ENCODE data around the gene UQCRHL.

UQCRHL gene

GRCh38 chr1:15765495-15766194 lies 41.8 kb downstream of the UQCRHL start:
- no peak for DNase-seq (ENCODE audit: low spot score)
- no peak for TF ChIP-seq CTCF (IDR thresholded peaks at IDR 0.05; ENCODE audit: extremely low read depth, missing control alignments)

GRCh38 chr1:15764890-15765289 lies 42.6 kb downstream of the UQCRHL start:
- DNase-seq (ENCODE audit: low spot score), result no peak
- no peak for TF ChIP-seq CTCF (IDR thresholded peaks at IDR 0.05; ENCODE audit: extremely low read depth, missing control alignments)

- no peak for TF ChIP-seq CTCF (IDR thresholded peaks at IDR 0.05; ENCODE audit: extremely low read depth, missing control alignments)
- no peak for DNase-seq (ENCODE audit: low spot score)
Observed at GRCh38 chr1:15764269-15764764, 43.1 kb downstream of the UQCRHL start.

GRCh38 chr1:15762546-15762945 lies 44.9 kb downstream of the UQCRHL start:
- TF ChIP-seq CTCF (IDR thresholded peaks at IDR 0.05; ENCODE audit: extremely low read depth, missing control alignments), result no peak
- no peak for DNase-seq (ENCODE audit: low spot score)

- TF ChIP-seq CTCF (IDR thresholded peaks at IDR 0.05; ENCODE audit: extremely low read depth, missing control alignments), result no peak
- no peak for DNase-seq (ENCODE audit: low spot score)
Observed at GRCh38 chr1:15761366-15762128, 45.9 kb downstream of the UQCRHL start.

- peak; percentile 29 for DNase-seq (ENCODE audit: low spot score)
- TF ChIP-seq CTCF (IDR thresholded peaks at IDR 0.05; ENCODE audit: extremely low read depth, missing control alignments), result no peak
Observed at GRCh38 chr1:15760520-15761211, 46.8 kb downstream of the UQCRHL start.

All from GM20000 (cell line).